ENCODE results near the gene ASB1.

DNA sequence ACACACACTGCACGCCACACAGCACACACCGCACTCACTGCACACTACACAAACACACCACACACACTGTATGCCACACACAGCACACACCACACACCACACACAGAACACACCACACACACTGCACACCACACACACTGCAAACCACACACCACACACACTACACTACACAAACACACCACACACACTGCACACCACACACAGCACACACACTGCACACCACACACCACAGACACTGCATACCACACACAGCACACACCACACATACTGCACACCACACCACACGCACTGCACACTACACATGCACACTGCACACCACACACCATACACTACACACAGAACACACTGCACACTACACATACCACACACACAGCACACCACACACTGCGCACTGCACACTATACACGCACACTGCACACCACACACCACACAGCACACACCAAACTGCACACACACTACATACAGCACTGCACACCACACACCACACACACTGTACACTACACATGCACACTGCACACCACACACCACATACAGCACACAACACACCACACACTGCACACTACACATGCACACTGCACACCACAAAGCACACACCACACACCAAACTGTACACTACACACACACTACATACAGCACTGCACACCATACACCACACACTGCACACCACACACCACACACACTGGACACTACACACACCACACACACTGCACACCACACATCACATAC is 59.6 kb downstream of the ASB1 start:
- TF ChIP-seq YY1 (IDR thresholded peaks at IDR 0.05; ENCODE audit: insufficient read depth, insufficient read length) (no peak), SUZ12 (IDR thresholded peaks at IDR 0.05; ENCODE audit: extremely low read depth, insufficient read depth, insufficient read length) (no peak), ZNF274 (IDR thresholded peaks at IDR 0.05; ENCODE audit: low read depth, low read length) (no peak)

Data from NT2/D1 (cell line).